Measurements from ENCODE around the gene SRGAP1.

- TF ChIP-seq CTCF (IDR thresholded peaks at IDR 0.05; ENCODE audit: borderline replicate concordance, extremely low read depth, low read length, poor library complexity, severe bottlenecking) (no peak), EZH2 (IDR thresholded peaks at IDR 0.05; ENCODE audit: borderline replicate concordance, low read depth, low read length, severe bottlenecking) (no peak)
Measured at GRCh38 chr12:63917864-63918799, 73.6 kb downstream of the SRGAP1 start.

Data from DND-41 (cell line).